Activated CD4-positive, alpha-beta T cell treated with anti-CD3 and anti-CD28 coated beads for 36 hours (primary cell): ENCODE results near the gene LTA4H. TPM values are rescaled to one million over a fixed set of nuclear protein-coding genes. Genes with fewer than 3 reads are reported as not detected.

Experiments
- ATAC-seq: fragments of 200-7000 bp; cut with Tn5 transposase; one replicate; pipeline ENCODE4 v1.10.0; 2021; ENCODE audit warnings: mild to moderate bottlenecking, moderate library complexity
- CTCF ChIA-PET: fragments of 350-600 bp; sonication (Branson Sonifier 250); formaldehyde crosslinking; loops from one replicate; lab custom pipeline; 2021; ENCODE audit warnings: antibody characterized with exemption; lab: Charles Lee
- POLR2A ChIA-PET: fragments of 350-600 bp; sonication (Branson Sonifier 250); formaldehyde crosslinking; loops from one replicate; lab custom pipeline; 2021; ENCODE audit warnings: antibody characterized with exemption, inconsistent platforms; lab: Charles Lee
- DNase-seq: peaks from one replicate; pipeline ENCODE4 v3.0.0-alpha.2; 2020
- H3K27ac Mint-ChIP-seq: one replicate; pipeline ENCODE4 v1.8.0; 2021; ENCODE audit warnings: mixed read lengths
- H3K27me3 Mint-ChIP-seq: one replicate; pipeline ENCODE4 v1.8.0; 2021; ENCODE audit warnings: mixed read lengths
- H3K36me3 Mint-ChIP-seq: one replicate; pipeline ENCODE4 v1.8.0; 2021; ENCODE audit warnings: low read depth, mixed read lengths
- H3K4me1 Mint-ChIP-seq: one replicate; pipeline ENCODE4 v1.8.0; 2021; ENCODE audit warnings: mixed read lengths
- H3K4me3 Mint-ChIP-seq: one replicate; pipeline ENCODE4 v1.8.0; 2021; ENCODE audit warnings: mild to moderate bottlenecking, moderate library complexity, mixed read lengths
- H3K9me3 Mint-ChIP-seq: one replicate; pipeline ENCODE4 v1.8.0; 2021; ENCODE audit warnings: low read depth, mixed read lengths
- intact Hi-C, 2 experiments: fragments of 100-400 bp; cut with DNase I in 1 of 2; cut with micrococcal nuclease in 1 of 2; formaldehyde crosslinking; loops; one replicate each; pipeline versions ENCODE4 v1.14.2 to v1.15.1; 2022 to 2024; cut with DNase I, micrococcal nuclease
- total RNA-seq, 2 experiments: library from RNA; stranded (reverse); gene quantifications; one replicate each; pipeline ENCODE4 v1.2.3, GENCODE V29; 2021

The LTA4H gene
- total RNA-seq, 2 experiments from 2014 or later: 138 to 147 TPM

- DNase-seq: no peak
- ChIA-PET POLR2A (interaction anchor here (2.3 kb wide), 1 partner anchor 36 kb away, joined by 5 read pairs; the partner anchor contains the start of gene LTA4H), CTCF (interaction anchor here (0.7 to 6.1 kb wide), 16 partner anchors 8 to 734 kb away, joined by 3 to 82 read pairs (median 4); partner anchors contain the start of genes AMDHD1, CCDC38 and CFAP54)
- no peaks in the 10 kb centered on the region for H3K27me3 Mint-ChIP-seq
- peaks cover 11% of the 10 kb centered on the region for H3K4me1 Mint-ChIP-seq
- no peaks in the 10 kb centered on the region for H3K9me3 Mint-ChIP-seq
- peaks cover 11% of the 10 kb centered on the region for H3K36me3 Mint-ChIP-seq
- intact Hi-C loops: loop anchor here in 1 of 2 experiments (2.0 to 5.0 kb wide), 4 partner anchors 57 to 377 kb away; partner anchors contain the start of genes AMDHD1 and CCDC38
- no peak for ATAC-seq
- no peak overlapping the region for H3K4me3 Mint-ChIP-seq
- H3K27ac Mint-ChIP-seq: no peak overlapping the region
These were observed 35.9 kb downstream of the LTA4H start for GRCh38 chr12:95999484-95999883.

GRCh38 chr12:95998611-95999286 is 36.6 kb downstream of the LTA4H start:
- ChIA-PET CTCF (interaction anchor here (0.6 to 6.1 kb wide), 37 partner anchors 9 to 735 kb away, joined by 3 to 82 read pairs (median 4); partner anchors contain the start of genes AMDHD1, CCDC38, CFAP54 and LTA4H), POLR2A (interaction anchor here (0.9 to 2.3 kb wide), 2 partner anchors 37 to 56 kb away, joined by 4 to 5 read pairs; partner anchors contain the start of genes AMDHD1 and LTA4H)
- Mint-ChIP-seq H3K36me3 (peaks cover 11% of the 10 kb centered on the region), H3K4me1 (peaks cover 11% of the 10 kb centered on the region), H3K9me3 (no peaks in the 10 kb centered on the region), H3K27me3 (no peaks in the 10 kb centered on the region), H3K27ac (peak overlapping the region; percentile 10), H3K4me3 (no peak overlapping the region)
- intact Hi-C loops: loop anchor here (1.0 to 5.0 kb wide), 5 partner anchors 56 to 376 kb away; partner anchors contain the start of genes AMDHD1 (in 1 of the 2) and CCDC38 (in 1 of the 2)
- DNase-seq (peak; percentile 70), ATAC-seq (peak; percentile 98)

- H3K9me3 Mint-ChIP-seq: no peaks in the 10 kb centered on the region
- no peak overlapping the region for H3K27ac Mint-ChIP-seq
- intact Hi-C loops: loop anchor here (1.0 to 5.0 kb wide), 5 partner anchors 55 to 375 kb away; partner anchors contain the start of genes AMDHD1 (in 1 of the 2) and CCDC38 (in 1 of the 2)
- no peaks in the 10 kb centered on the region for H3K27me3 Mint-ChIP-seq
- ChIA-PET CTCF (interaction anchor here (0.6 to 6.1 kb wide), 26 partner anchors 8 to 519 kb away, joined by 3 to 82 read pairs (median 6); partner anchors contain the start of genes AMDHD1 and CCDC38), POLR2A (interaction anchor here (0.9 to 2.3 kb wide), 2 partner anchors 38 to 55 kb away, joined by 4 to 5 read pairs; partner anchors contain the start of genes AMDHD1 and LTA4H)
- ATAC-seq (peak; percentile 38), DNase-seq (peak; percentile 20)
- no peak overlapping the region for H3K4me3 Mint-ChIP-seq
- H3K36me3 Mint-ChIP-seq: peaks cover 11% of the 10 kb centered on the region
- H3K4me1 Mint-ChIP-seq: peaks cover 11% of the 10 kb centered on the region
These were observed 37.4 kb downstream of the LTA4H start for GRCh38 chr12:95997911-95998510.

- DNase-seq (no peak), ATAC-seq (no peak)
- Mint-ChIP-seq H3K9me3 (no peaks in the 10 kb centered on the region), H3K4me3 (no peak overlapping the region), H3K4me1 (peaks cover 11% of the 10 kb centered on the region), H3K27me3 (no peaks in the 10 kb centered on the region), H3K27ac (no peak overlapping the region), H3K36me3 (peaks cover 7% of the 10 kb centered on the region)
- intact Hi-C loops: loop anchor here in 1 of 2 experiments (5.0 kb wide), 1 partner anchor 170 kb away; no protein-coding TSS in a partner anchor
- POLR2A ChIA-PET: interaction anchor here (0.6 kb wide), 1 partner anchor 520 kb away, joined by 5 read pairs; no protein-coding TSS in a partner anchor
- CTCF ChIA-PET: interaction anchor here (6.1 kb wide), 1 partner anchor 80 kb away, joined by 82 read pairs; no protein-coding TSS in a partner anchor
These were observed 38.1 kb downstream of the LTA4H start for GRCh38 chr12:95997276-95997675.

GRCh38 chr12:95996034-95996658 is 39.2 kb downstream of the LTA4H start, which contains the start of gene HAL:
Gene HAL (minus strand): TSS chr12:95996344. CDS start chr12:95995910, 434 bp downstream.
- Mint-ChIP-seq H3K36me3 (peaks cover 6% of the 10 kb centered on the region), H3K4me1 (peaks cover 11% of the 10 kb centered on the region), H3K4me3 (no peak within 1 kb of the TSS), H3K9me3 (no peaks in the 10 kb centered on the region), H3K27ac (no peak within 1 kb of the TSS), H3K27me3 (no peaks in the 10 kb centered on the region)
- ChIA-PET POLR2A (no interaction called here), CTCF (interaction anchor here (6.1 kb wide), 1 partner anchor 79 kb away, joined by 82 read pairs; no protein-coding TSS in a partner anchor)
- no peak for DNase-seq
- no peak for ATAC-seq
- intact Hi-C loops: loop anchor here in 1 of 2 experiments (5.0 kb wide), 1 partner anchor 169 kb away; no protein-coding TSS in a partner anchor

DNA sequence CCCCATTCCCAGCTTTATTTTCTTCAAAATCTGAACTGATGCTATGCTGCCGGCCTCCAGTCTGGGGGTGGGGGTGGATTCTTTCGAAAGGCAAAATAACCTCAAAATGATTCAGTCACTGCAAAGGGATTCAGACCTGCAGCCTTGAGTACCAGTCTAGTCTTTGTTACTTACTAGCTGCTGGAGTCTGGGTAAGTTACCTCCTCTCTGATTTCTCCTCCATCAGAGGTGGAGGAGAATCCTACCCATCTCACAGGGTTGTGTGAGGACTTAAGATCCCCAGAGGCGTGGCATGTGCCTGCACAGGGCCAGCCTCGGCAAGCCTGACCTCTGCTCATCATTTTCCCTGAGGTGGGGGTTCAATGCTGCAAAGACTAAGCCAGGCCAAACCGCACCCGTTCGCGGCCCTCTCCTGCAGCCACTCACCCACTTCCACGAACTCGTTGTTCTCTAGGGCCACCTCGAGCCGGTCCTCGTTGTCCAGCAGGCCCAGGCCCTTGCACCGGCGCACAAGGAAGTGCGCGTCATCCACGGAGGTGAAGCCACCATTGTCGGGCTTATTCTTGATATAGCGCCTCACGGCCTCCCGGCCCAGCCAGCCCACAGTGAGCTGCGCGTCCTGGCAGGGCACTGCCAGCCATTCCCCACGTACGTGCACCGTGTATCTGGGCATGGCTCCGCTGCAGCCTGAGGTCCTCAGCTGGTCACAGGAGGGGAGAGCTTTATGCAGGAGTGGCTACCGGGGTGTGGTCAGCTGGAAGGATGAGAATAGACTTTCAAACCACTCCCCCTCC is 40.0 kb downstream of the LTA4H start:
- Mint-ChIP-seq H3K9me3 (no peaks in the 10 kb centered on the region), H3K27ac (no peak overlapping the region), H3K27me3 (no peaks in the 10 kb centered on the region), H3K4me1 (peaks cover 11% of the 10 kb centered on the region), H3K4me3 (no peak overlapping the region), H3K36me3 (peaks cover 6% of the 10 kb centered on the region)
- CTCF ChIA-PET: interaction anchor here (0.9 to 6.1 kb wide), 2 partner anchors 78 to 190 kb away, joined by 3 to 82 read pairs; no protein-coding TSS in a partner anchor
- intact Hi-C loops: loop anchor here in 1 of 2 experiments (5.0 kb wide), 1 partner anchor 168 kb away; no protein-coding TSS in a partner anchor
- DNase-seq (no peak), ATAC-seq (no peak)
- POLR2A ChIA-PET: no interaction called here

- Mint-ChIP-seq H3K27ac (no peak overlapping the region), H3K27me3 (no peaks in the 10 kb centered on the region), H3K9me3 (no peaks in the 10 kb centered on the region), H3K4me3 (no peak overlapping the region), H3K4me1 (peaks cover 11% of the 10 kb centered on the region), H3K36me3 (peaks cover 2% of the 10 kb centered on the region)
- ChIA-PET CTCF (interaction anchor here (0.9 kb wide), 1 partner anchor 189 kb away, joined by 3 read pairs; no protein-coding TSS in a partner anchor), POLR2A (no interaction called here)
- DNase-seq: no peak
- ATAC-seq: no peak
- intact Hi-C loops: no loop called here
These were observed 40.9 kb downstream of the LTA4H start for GRCh38 chr12:95994476-95994875.

DNA sequence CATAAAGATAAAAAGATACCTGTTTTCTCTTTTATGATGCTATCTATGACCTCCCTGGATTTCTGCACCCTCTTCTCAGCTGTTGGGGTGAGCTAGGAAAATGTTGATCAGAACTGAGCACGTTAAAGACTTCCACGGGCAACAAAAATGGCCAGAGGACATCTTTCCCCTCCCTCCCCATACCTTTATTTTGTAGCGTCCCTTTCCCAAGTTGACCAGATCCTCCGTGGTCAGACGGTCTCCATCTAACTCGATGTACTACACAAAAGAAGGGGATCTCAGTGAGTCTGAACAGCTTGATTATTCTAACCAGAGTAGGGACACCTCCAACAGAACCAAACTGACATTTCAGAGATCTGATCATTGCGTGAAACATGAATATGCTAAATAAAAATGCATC is 41.5 kb downstream of the LTA4H start:
- Mint-ChIP-seq H3K4me1 (peaks cover 8% of the 10 kb centered on the region), H3K9me3 (no peaks in the 10 kb centered on the region), H3K36me3 (peaks cover 2% of the 10 kb centered on the region), H3K4me3 (no peak overlapping the region), H3K27me3 (no peaks in the 10 kb centered on the region), H3K27ac (no peak overlapping the region)
- ATAC-seq (no peak), DNase-seq (no peak)
- intact Hi-C loops: no loop called here
- ChIA-PET POLR2A (no interaction called here), CTCF (interaction anchor here (1.1 kb wide), 1 partner anchor 221 kb away, joined by 3 read pairs; no protein-coding TSS in a partner anchor)

DNA sequence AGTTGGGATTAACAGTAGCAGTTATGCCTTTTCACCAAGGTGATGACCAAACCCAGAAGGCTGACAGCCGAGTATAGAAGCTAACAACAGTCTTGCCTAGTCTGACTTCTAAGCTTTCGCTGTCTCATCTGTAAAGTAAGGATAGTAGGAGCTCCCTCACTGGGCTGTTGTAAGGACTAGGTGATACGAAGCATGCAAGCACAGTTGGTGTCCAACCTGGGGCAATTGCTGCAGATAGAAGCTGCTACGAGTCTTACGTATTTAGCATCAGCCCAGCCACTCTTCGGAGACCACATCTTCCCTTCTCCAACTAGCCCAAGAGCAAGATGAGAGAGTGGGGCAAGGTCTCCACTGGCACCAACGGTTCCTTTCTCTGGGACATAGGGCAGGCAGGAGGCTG is 45.3 kb downstream of the LTA4H start:
- POLR2A ChIA-PET: no interaction called here
- H3K36me3 Mint-ChIP-seq: no peaks in the 10 kb centered on the region

More for the DNA sequence above, 45.3 kb downstream of the LTA4H start:
- Mint-ChIP-seq H3K9me3 (no peaks in the 10 kb centered on the region), H3K27ac (no peak overlapping the region), H3K4me1 (no peaks in the 10 kb centered on the region), H3K27me3 (no peaks in the 10 kb centered on the region), H3K4me3 (no peak overlapping the region)
- DNase-seq (no peak), ATAC-seq (no peak)
- intact Hi-C loops: no loop called here
- CTCF ChIA-PET: interaction anchor here (0.6 to 1.6 kb wide), 5 partner anchors 9 to 112 kb away, joined by 3 to 6 read pairs (median 3); no protein-coding TSS in a partner anchor
